Adipose tissue (tissue), 3 donors: ENCODE measurements around the gene CFAP43. TPM values are rescaled to one million over a fixed set of nuclear protein-coding genes. Genes with fewer than 3 reads are reported as not detected.

ENCODE experiments used
- H3K27ac ChIP-seq: one replicate; pipeline ENCODE4 v1.5.1; 2013; ENCODE audit warnings: low read depth, low read length
- WGBS, 3 donors: extraction: QIAGEN DNeasy Blood & Tissue Kit; methylation state at CpG; one replicate each; pipeline ENCODE4 v1.1.7; 2013; 5-methylcytosine and 5-hydroxymethylcytosine counted together
- polyA plus RNA-seq, 3 donors: library from polyadenylated mRNA; stranded (reverse); fragments of 200-250 nt; gene quantifications; one replicate each; pipeline ENCODE4 v1.2.3, GENCODE V29; 2013
- donor health status: healthy with polysubstance abuse.
- donor health status: Bipolar disorder and iron deficiency.
- donor health status: healthy.

Gene CFAP43
- polyA plus RNA-seq, 3 donors: 0.07 to 0.81 TPM; not detected in 1

- WGBS, 3 donors: 0% methylated on average over 28 of the region's 28 CpGs
- peak overlapping the region; percentile 76 for H3K27ac ChIP-seq
Measured at GRCh38 chr10:104120903-104121484, 111.2 kb downstream of the CFAP43 start.

GRCh38 chr10:104120512-104120902, 111.7 kb downstream of the CFAP43 start:
- WGBS, 3 donors: 22 to 47% (median 37%) methylated on average over 2 of the region's 2 CpGs
- peak overlapping the region; percentile 76 for H3K27ac ChIP-seq

GRCh38 chr10:104119996-104120395, 112.2 kb downstream of the CFAP43 start:
- WGBS, 3 donors: 68 to 88% (median 76%) methylated on average over 3 of the region's 3 CpGs

GRCh38 chr10:104117839-104118323, 114.3 kb downstream of the CFAP43 start:
- no peak overlapping the region for H3K27ac ChIP-seq
- WGBS, 3 donors: 89 to 96% (median 91%) methylated on average over 4 of the region's 4 CpGs

More at GRCh38 chr10:104119996-104120395, 112.2 kb downstream of the CFAP43 start:
- H3K27ac ChIP-seq: no peak overlapping the region

- H3K27ac ChIP-seq: no peak overlapping the region
- WGBS, 3 donors: 25 to 53% (median 33%) methylated on average over 1 of the region's 1 CpG
Measured at GRCh38 chr10:104113376-104113956, 118.7 kb downstream of the CFAP43 start.

- WGBS, 3 donors: 72 to 83% (median 80%) methylated on average over 3 of the region's 3 CpGs
- H3K27ac ChIP-seq: no peak overlapping the region
Measured at GRCh38 chr10:104109908-104110662, 122.1 kb downstream of the CFAP43 start.

GRCh38 chr10:104104926-104105325, 127.2 kb downstream of the CFAP43 start:
- H3K27ac ChIP-seq: no peak overlapping the region
- WGBS, 3 donors: 91 to 95% (median 94%) methylated on average over 2 of the region's 2 CpGs

- 0 to 1% (median 0%) methylated on average over 1 of the region's 1 CpG for WGBS, 3 donors
- no peak overlapping the region for H3K27ac ChIP-seq
Measured at GRCh38 chr10:104104418-104104817, 127.7 kb downstream of the CFAP43 start.

- no peak overlapping the region for H3K27ac ChIP-seq
- 42 to 63% (median 52%) methylated on average over 1 of the region's 1 CpG for WGBS, 3 donors
Measured at GRCh38 chr10:104103956-104104355, 128.2 kb downstream of the CFAP43 start.

- H3K27ac ChIP-seq: no peak overlapping the region
- whole genome bisulfite sequencing, 3 donors: 50 to 77% (median 66%) methylated on average over 1 of the region's 1 CpG
Measured at GRCh38 chr10:104101902-104102301, 130.3 kb downstream of the CFAP43 start.

GRCh38 chr10:104100795-104101194, 131.4 kb downstream of the CFAP43 start:
- H3K27ac ChIP-seq: no peak overlapping the region
- WGBS, 3 donors: 0% methylated on average over 1 of the region's 1 CpG

- H3K27ac ChIP-seq: no peak overlapping the region
Measured at GRCh38 chr10:104099941-104100340, 132.2 kb downstream of the CFAP43 start.

GRCh38 chr10:104099269-104099668, 132.9 kb downstream of the CFAP43 start:
- 85 to 92% (median 85%) methylated on average over 3 of the region's 3 CpGs for WGBS, 3 donors
- H3K27ac ChIP-seq: no peak overlapping the region

- H3K27ac ChIP-seq: no peak overlapping the region
- WGBS, 3 donors: 93 to 95% (median 93%) methylated on average over 4 of the region's 4 CpGs
Measured at GRCh38 chr10:104098358-104098925, 133.7 kb downstream of the CFAP43 start.

- 89 to 95% (median 91%) methylated on average over 2 of the region's 2 CpGs for WGBS, 3 donors
- no peak overlapping the region for H3K27ac ChIP-seq
Measured at GRCh38 chr10:104096692-104097091, 135.5 kb downstream of the CFAP43 start.

- H3K27ac ChIP-seq: no peak overlapping the region
Measured at GRCh38 chr10:104092749-104093148, 139.4 kb downstream of the CFAP43 start.

- 71 to 78% (median 73%) methylated on average over 2 of the region's 2 CpGs for WGBS, 3 donors
Measured at GRCh38 chr10:104090611-104091010, 141.6 kb downstream of the CFAP43 start.

GRCh38 chr10:104089621-104090020, 142.5 kb downstream of the CFAP43 start:
- H3K27ac ChIP-seq: no peak overlapping the region
- 81 to 86% (median 85%) methylated on average over 3 of the region's 3 CpGs for WGBS, 3 donors

More at GRCh38 chr10:104090611-104091010, 141.6 kb downstream of the CFAP43 start:
- no peak overlapping the region for H3K27ac ChIP-seq

GRCh38 chr10:104088239-104088638, 143.9 kb downstream of the CFAP43 start:
- no peak overlapping the region for H3K27ac ChIP-seq
- 91 to 93% (median 91%) methylated on average over 5 of the region's 5 CpGs for WGBS, 3 donors
